Omental fat pad (tissue), 4 donors: ENCODE data around the gene TNIK. TPM values are rescaled to one million over a fixed set of nuclear protein-coding genes. Genes with fewer than 3 reads are reported as not detected.

ENCODE experiments used
- ATAC-seq: fragments of 150-250 bp; one replicate; pipeline ENCODE4 v1.9.1; 2016; ENCODE audit warnings: mild to moderate bottlenecking, moderate library complexity; ENCODE audit not compliant: low FRiP score
- DNase-seq: peaks from one replicate; pipeline ENCODE4 v3.0.0-alpha.2; 2019; ENCODE audit warnings: low spot score
- total RNA-seq, 4 donors: library from RNA; depleted of rRNA; stranded (reverse); fragments of >200 nt; gene quantifications; one replicate each; pipeline ENCODE4 v1.1.0, GENCODE V29; 2016
- TF ChIP-seq, protein P1 (sequence below), 3 donors: fragments of 450-650 bp; IDR thresholded peaks; one replicate each; pipeline ENCODE4 v1.5.1; 2016 to 2017; ENCODE audit warnings: antibody characterized with exemption in 3 of 3, mild to moderate bottlenecking in 3 of 3, moderate library complexity in 2 of 3

The TNIK gene
- total RNA-seq, 4 donors from 2014 or later, result 3.9 to 12.8 (median 6.5) TPM

DNA sequence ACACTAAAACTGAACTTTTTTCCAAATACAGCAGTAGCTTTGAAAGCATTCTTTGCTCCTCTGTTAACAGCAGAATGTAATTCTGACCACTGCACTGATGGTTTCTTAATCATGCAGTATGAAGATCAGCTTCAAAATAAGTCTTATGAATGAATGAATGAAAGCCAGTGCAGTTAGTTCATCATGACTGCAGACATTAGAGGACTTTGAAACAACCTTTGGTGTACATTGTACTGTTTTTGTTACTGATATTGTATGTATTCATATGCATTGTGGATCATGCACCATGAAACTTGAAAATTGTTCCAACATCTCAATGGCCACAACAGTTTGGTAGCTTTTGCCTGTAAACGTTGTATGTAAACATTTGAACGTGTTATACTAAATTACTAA, 1.3 kb upstream of the TNIK start:
- DNase-seq (no peak), ATAC-seq (no peak)
- TF ChIP-seq, protein P1, sequence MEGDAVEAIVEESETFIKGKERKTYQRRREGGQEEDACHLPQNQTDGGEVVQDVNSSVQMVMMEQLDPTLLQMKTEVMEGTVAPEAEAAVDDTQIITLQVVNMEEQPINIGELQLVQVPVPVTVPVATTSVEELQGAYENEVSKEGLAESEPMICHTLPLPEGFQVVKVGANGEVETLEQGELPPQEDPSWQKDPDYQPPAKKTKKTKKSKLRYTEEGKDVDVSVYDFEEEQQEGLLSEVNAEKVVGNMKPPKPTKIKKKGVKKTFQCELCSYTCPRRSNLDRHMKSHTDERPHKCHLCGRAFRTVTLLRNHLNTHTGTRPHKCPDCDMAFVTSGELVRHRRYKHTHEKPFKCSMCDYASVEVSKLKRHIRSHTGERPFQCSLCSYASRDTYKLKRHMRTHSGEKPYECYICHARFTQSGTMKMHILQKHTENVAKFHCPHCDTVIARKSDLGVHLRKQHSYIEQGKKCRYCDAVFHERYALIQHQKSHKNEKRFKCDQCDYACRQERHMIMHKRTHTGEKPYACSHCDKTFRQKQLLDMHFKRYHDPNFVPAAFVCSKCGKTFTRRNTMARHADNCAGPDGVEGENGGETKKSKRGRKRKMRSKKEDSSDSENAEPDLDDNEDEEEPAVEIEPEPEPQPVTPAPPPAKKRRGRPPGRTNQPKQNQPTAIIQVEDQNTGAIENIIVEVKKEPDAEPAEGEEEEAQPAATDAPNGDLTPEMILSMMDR (IDR thresholded peaks at IDR 0.05), result no peak

DNA sequence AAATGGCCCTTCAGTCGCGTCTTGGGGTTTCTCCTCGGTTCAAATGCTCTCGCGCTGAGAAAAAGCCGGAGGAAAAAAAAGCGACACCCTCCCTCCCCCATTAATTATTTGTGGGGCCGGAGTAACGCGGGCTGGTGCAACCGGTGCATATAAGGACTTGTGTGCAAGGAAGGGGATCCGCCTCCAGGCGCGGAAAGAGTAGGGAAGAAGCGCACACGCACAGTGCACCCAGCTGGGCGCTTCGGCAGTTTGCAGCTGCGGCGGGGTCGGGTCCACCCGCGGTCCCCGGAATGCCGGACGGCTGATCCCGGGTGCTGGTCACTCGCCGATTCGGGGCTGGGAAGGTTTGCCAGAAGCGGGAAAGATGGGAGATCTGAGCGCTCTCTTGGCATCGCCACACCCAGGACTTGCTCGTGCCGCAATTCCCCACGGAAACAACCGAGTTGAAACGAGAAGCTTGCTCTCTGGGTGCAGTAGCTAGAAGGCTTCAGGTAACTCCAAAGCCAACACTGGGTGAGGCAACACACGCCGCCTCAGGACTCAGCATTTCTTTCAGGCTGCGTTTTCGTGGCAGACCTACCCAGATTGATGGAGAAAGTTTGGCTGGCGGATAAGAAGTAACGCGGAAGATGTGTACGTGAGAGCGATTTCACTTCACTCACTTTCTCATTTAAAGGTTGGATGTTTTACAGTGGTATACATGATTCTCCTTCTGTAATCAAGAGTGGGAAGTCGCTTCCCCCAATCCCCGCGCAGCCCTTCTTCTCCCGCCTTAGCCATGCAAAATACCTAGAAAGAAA, 720 bp upstream of the TNIK start:
- DNase-seq (no peak), ATAC-seq (no peak)
- TF ChIP-seq, protein P1 (IDR thresholded peaks at IDR 0.05), result no peak

DNA sequence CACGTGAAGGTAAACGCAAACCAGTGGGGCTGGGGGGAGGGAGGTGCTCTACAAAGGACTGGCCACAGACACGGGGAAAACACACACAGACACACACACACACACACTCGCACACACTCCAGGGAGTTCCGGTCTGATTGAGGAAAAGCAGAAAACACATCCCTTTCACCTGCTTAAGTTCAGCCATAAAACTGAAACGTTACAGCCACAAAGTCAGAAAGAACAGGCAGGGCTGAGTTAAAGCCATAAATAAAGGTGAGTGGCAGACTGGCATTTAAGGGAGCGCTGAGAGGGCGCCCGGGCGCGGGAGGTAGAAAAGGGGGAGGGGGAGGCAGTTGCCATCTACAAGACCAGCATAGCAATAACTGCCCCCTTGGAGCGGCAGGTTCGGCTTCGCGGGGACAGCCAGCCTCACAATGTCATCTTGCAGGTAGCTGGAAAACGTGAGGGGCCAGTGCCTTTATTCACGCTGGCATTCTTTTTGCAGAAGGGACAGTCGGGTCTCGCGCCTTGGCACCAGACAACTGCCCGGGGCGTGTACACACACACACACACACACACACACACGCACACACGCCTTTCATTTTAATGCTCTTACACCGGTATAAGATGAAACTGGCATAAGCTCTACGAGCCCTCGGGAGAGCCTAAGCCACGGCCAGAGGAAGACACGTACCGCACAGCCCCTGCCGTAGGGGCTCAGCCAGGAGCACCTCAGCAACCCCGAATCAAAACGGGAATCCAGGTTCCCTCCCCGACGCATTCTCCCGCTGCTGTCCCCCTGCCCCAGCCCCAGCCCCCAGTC, 866 bp downstream of the TNIK start:
- TF ChIP-seq, protein P1 (IDR thresholded peaks at IDR 0.05), result no peak
- ATAC-seq, result peak; percentile 49
- DNase-seq, result no peak

DNA sequence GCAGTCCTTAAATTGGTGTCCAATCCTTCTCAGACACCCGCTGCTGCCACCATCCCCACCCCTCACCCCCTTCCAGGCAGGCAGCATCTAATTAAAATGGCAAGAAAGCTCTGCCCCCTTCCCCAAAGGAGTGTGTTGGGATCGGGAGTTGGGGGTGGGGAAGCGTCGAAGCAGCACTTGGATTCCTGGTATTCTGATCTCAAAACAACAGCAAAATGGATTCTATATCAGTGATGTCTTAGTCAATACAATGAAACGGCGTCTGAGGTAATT, 1.4 kb downstream of the TNIK start:
- ATAC-seq, result no peak
- no peak for DNase-seq
- TF ChIP-seq, protein P1 (IDR thresholded peaks at IDR 0.05), result no peak

DNA sequence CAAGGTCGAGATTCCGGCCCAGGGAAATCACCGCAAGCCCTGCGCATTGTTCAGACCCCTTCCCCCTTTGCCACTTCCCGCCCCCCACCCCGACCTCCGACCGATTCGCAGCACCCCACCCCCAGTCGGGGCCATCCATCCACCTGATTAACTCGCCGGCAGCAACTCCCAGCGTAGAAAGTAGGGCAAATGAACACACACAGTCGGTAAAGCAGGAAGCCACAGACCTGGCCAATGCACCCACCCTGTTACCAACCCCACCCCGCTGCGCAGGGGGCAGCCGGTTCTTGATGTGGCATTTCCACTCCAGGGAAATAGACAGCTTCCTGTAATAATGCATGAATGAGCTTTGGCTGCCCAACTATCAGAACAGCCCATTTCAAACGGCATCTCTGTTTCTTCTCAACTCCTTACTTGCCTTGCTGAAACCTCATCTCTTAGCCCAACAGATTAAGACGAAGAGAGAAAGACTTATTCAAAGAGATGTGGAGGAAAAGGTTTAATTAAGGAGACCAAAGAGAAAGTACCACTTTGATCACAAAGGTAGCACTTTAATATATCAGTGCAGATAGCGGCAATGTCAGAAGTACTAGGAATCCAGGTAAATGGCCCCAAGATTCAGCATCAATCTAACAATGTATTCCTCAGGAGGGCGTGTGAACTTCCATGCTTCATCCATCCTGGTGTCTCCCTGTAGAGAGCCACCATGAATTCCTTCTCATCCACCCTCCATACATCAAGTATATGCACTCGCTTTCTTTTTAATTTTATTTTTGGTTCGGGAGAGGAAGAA, 1.9 kb downstream of the TNIK start:
- TF ChIP-seq, protein P1 (IDR thresholded peaks at IDR 0.05), result no peak
- no peak for DNase-seq
- ATAC-seq, result no peak

DNA sequence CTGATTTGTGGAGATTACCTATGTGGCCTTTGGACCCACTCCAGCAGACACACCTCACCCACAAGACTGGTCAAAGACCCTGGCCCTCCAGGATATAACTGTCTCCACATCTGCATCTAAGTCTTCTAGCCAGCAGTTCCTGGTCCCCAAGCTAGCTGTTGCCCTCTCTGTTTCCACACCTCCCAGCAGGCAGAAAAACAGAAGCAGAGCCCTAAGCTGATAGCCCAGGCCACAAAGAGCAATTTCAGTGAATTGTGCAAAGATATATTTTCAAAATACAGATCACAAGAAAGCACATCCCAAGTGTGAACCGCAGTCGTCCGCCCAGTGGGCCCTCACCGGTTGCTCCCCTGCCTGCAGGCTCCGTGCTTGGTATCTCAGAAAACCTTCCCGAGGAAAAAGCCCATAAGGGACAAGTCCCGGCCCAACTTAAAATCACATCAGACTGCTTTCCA, 2.6 kb downstream of the TNIK start:
- TF ChIP-seq, protein P1 (IDR thresholded peaks at IDR 0.05), result no peak
- ATAC-seq, result no peak

More for the DNA sequence above, 2.6 kb downstream of the TNIK start:
- DNase-seq, result no peak
